BE2C (cell line): ENCODE data around the gene PPIL6.

Source experiments
- DNase-seq: peaks from one replicate; pipeline ENCODE4 v3.0.0-alpha.2; 2020
- H3K27me3 ChIP-seq: fragments of 250-450 bp; sonication (Bioruptor Pico); 2 replicates; pipeline ENCODE4 v1.5.1; 2020; ENCODE audit warnings: mild to moderate bottlenecking
- H3K36me3 ChIP-seq: fragments of 250-450 bp; sonication (Bioruptor Pico); 2 replicates; pipeline ENCODE4 v1.5.1; 2020; ENCODE audit warnings: mild to moderate bottlenecking
- H3K4me1 ChIP-seq: fragments of 250-450 bp; sonication (Bioruptor Pico); 2 replicates; pipeline ENCODE4 v1.5.1; 2020
- H3K4me3 ChIP-seq: 2 replicates; pipeline ENCODE4 v1.5.1; 2011; ENCODE audit warnings: low read depth, low read length
- H3K9me3 ChIP-seq: fragments of 250-450 bp; sonication (Bioruptor Pico); 2 replicates; pipeline ENCODE4 v1.5.1; 2020
- CTCF ChIP-seq: IDR thresholded peaks from 2 replicates; pipeline ENCODE4 v1.5.1; 2012; ENCODE audit warnings: mild to moderate bottlenecking, low read depth, low read length

PPIL6 gene

GRCh38 chr6:109342911-109343310 is 97.5 kb downstream of the PPIL6 start:
- no peak for TF ChIP-seq CTCF
- DNase-seq = no peak
- Histone ChIP-seq H3K9me3 (no peaks in the 10 kb centered on the region), H3K4me1 (peaks cover 2% of the 10 kb centered on the region; the same call in 1 of the 2 replicates), H3K27me3 (no peaks in the 10 kb centered on the region), H3K4me3 (no peak overlapping the region), H3K36me3 (no peaks in the 10 kb centered on the region)

GRCh38 chr6:109342506-109342905 is 97.9 kb downstream of the PPIL6 start:
- H3K4me3 ChIP-seq = no peak overlapping the region
- H3K36me3 ChIP-seq = no peaks in the 10 kb centered on the region
- H3K9me3 ChIP-seq = no peaks in the 10 kb centered on the region
- no peak for DNase-seq
- no peaks in the 10 kb centered on the region for H3K27me3 ChIP-seq
- no peak for TF ChIP-seq CTCF
- peaks cover 2% of the 10 kb centered on the region; the same call in 1 of the 2 replicates for H3K4me1 ChIP-seq

GRCh38 chr6:109340811-109341210 is 99.6 kb downstream of the PPIL6 start:
- Histone ChIP-seq H3K36me3 (no peaks in the 10 kb centered on the region), H3K9me3 (no peaks in the 10 kb centered on the region), H3K4me3 (no peak overlapping the region), H3K4me1 (no peaks in the 10 kb centered on the region), H3K27me3 (no peaks in the 10 kb centered on the region)
- no peak for TF ChIP-seq CTCF
- no peak for DNase-seq
